Right lobe of liver (tissue), 6 donors: ENCODE measurements around the gene OLA1. TPM values are rescaled to one million over a fixed set of nuclear protein-coding genes. Genes with fewer than 3 reads are reported as not detected.

ENCODE experiments used
- ATAC-seq, 4 donors: fragments of 200-7000 bp; cut with Tn5 transposase; one replicate each; pipeline ENCODE4 v1.9.1; 2020; ENCODE audit warnings: mild to moderate bottlenecking in 4 of 4, moderate library complexity in 4 of 4
- DNase-seq, 3 donors: peaks; one replicate each; pipeline ENCODE4 v3.0.0-alpha.2; 2020
- H3K27ac ChIP-seq, 3 donors: fragments of 200-600 bp; one replicate each; pipeline ENCODE4 v1.8.0; 2022
- H3K27me3 ChIP-seq, 2 donors: fragments of 200-600 bp; one replicate each; pipeline ENCODE4 v1.8.0; 2022
- H3K36me3 ChIP-seq, 4 donors: fragments of 200-600 bp; sonication (generic) in 1 of 4; one replicate each; pipeline versions ENCODE4 v1.5.1 to v1.8.0; 2017 to 2022; ENCODE audit warnings: control low read depth in 1 of 4
- H3K4me1 ChIP-seq, 4 donors: fragments of 200-600 bp; sonication (generic) in 1 of 4; one replicate each; pipeline versions ENCODE4 v1.5.1 to v1.8.0; 2017 to 2022; ENCODE audit warnings: control low read depth in 1 of 4
- H3K4me3 ChIP-seq, 3 donors: fragments of 200-600 bp; one replicate each; pipeline ENCODE4 v1.8.0; 2022
- H3K9me3 ChIP-seq, 4 donors: fragments of 200-600 bp; sonication (generic) in 1 of 4; one replicate each; pipeline versions ENCODE4 v1.5.1 to v1.8.0; 2017 to 2022; ENCODE audit warnings: control low read depth in 1 of 4
- CTCF ChIP-seq, 4 donors: fragments of 200-600 bp in 3 of 4; fragments of 450-650 bp in 1 of 4; IDR thresholded peaks; one replicate each; pipeline versions ENCODE4 v1.5.1 to v1.8.0; 2016 to 2022; ENCODE audit warnings: antibody characterized with exemption in 4 of 4, mild to moderate bottlenecking in 2 of 4
- POLR2A ChIP-seq: fragments of 450-650 bp; IDR thresholded peaks from one replicate; pipeline ENCODE4 v1.6.1; 2017; ENCODE audit warnings: antibody characterized with exemption, mild to moderate bottlenecking
- WGBS: methylation state at CpG from one replicate; pipeline ENCODE4 v1.1.6; 2018; ENCODE audit warnings: low coverage, low lambda C conversion rate; ENCODE audit not compliant: insufficient coverage; ENCODE audit errors: missing lambda C conversion rate; 5-methylcytosine and 5-hydroxymethylcytosine counted together
- intact Hi-C, 2 donors: fragments of 100-400 bp; cut with DNase I; formaldehyde crosslinking; loops; one replicate each; pipeline versions ENCODE4 v1.11.2 to v1.14.1; 2022
- total RNA-seq, 6 experiments: library from RNA; depleted of rRNA in 2 of 6; stranded (reverse); fragments of >200 nt in 2 of 6; fragmentation: NEBNext Ultra II Directional in 3 of 6; extraction: Animal tissue kit (Norgen Biotek cat#: 25700) in 3 of 6; gene quantifications; one replicate each; pipeline versions ENCODE4 v1.1.0 to v1.2.4, GENCODE V29; 2016 to 2023
- donor health status: DM: no; HTN: yes; CAD: no.
- donor health status: DM: no; HTN: no; CAD: no.
- donor health status: DM: no; HTN: no; CAD: no.
- donor health status: DM: no; HTN: yes; CAD: no.
- donor health status: DM: no; HTN: yes; CAD: no.

OLA1 gene
- total RNA-seq, 6 experiments from 2014 or later = 22.2 to 60.8 (median 38.6) TPM

GRCh38 chr2:174191342-174192074 lies 56.8 kb downstream of the OLA1 start:
- 95% methylated on average over 6 of the region's 6 CpGs for WGBS
- H3K27me3 ChIP-seq = no peaks in the 10 kb centered on the region
- H3K4me3 ChIP-seq = no peak overlapping the region
- H3K4me1 ChIP-seq = no peaks in the 10 kb centered on the region
- TF ChIP-seq CTCF (IDR thresholded peaks at IDR 0.05) = no peak
- TF ChIP-seq POLR2A = no peak
- ATAC-seq (no peak), DNase-seq (no peak)
- no peak overlapping the region for H3K27ac ChIP-seq
- H3K36me3 ChIP-seq = no peaks in the 10 kb centered on the region
- intact Hi-C loops = no loop called here
- H3K9me3 ChIP-seq = no peaks in the 10 kb centered on the region

GRCh38 chr2:174184915-174185314 lies 63.4 kb downstream of the OLA1 start:
- H3K27me3 ChIP-seq = no peaks in the 10 kb centered on the region
- no peaks in the 10 kb centered on the region for H3K36me3 ChIP-seq
- H3K27ac ChIP-seq = no peak overlapping the region
- 100% methylated on average over 1 of the region's 1 CpG for WGBS
- no peak for DNase-seq
- ATAC-seq = no peak
- intact Hi-C loops = no loop called here
- H3K9me3 ChIP-seq = no peaks in the 10 kb centered on the region
- TF ChIP-seq CTCF (IDR thresholded peaks at IDR 0.05) (no peak), POLR2A (no peak)
- no peaks in the 10 kb centered on the region for H3K4me1 ChIP-seq
- no peak overlapping the region for H3K4me3 ChIP-seq

- WGBS = 92% methylated on average over 2 of the region's 2 CpGs
- DNase-seq (no peak), ATAC-seq (no peak)
- Histone ChIP-seq H3K9me3 (no peaks in the 10 kb centered on the region), H3K27ac (no peak overlapping the region), H3K36me3 (no peaks in the 10 kb centered on the region), H3K4me3 (no peak overlapping the region), H3K27me3 (no peaks in the 10 kb centered on the region), H3K4me1 (no peaks in the 10 kb centered on the region)
- intact Hi-C loops = no loop called here
- TF ChIP-seq CTCF (IDR thresholded peaks at IDR 0.05) (no peak), POLR2A (no peak)
Measured at GRCh38 chr2:174184504-174184903, 63.8 kb downstream of the OLA1 start.

- ATAC-seq = no peak
- WGBS = 82% methylated on average over 1 of the region's 1 CpG
- H3K27me3 ChIP-seq = no peaks in the 10 kb centered on the region
- H3K9me3 ChIP-seq = no peaks in the 10 kb centered on the region
- TF ChIP-seq CTCF (IDR thresholded peaks at IDR 0.05) (no peak), POLR2A (no peak)
- H3K36me3 ChIP-seq = no peaks in the 10 kb centered on the region
- no peak overlapping the region for H3K27ac ChIP-seq
- H3K4me3 ChIP-seq = no peak overlapping the region
- intact Hi-C loops = no loop called here
- no peaks in the 10 kb centered on the region for H3K4me1 ChIP-seq
- no peak for DNase-seq
Measured at GRCh38 chr2:174183076-174183475, 65.3 kb downstream of the OLA1 start.
